HG03039 (cell line): ENCODE data around the gene CLIP1.
"Not testable (repeated sequence)": the region's sequence is repeated elsewhere in the genome, so short reads cannot be mapped to it uniquely, and the experiment has no call there.

ENCODE experiments used
- ATAC-seq: cut with Tn5 transposase; IDR thresholded peaks from one replicate; pipeline ENCODE4 v1.9.1; 2021; ENCODE audit warnings: mild to moderate bottlenecking, moderate library complexity; ENCODE audit not compliant: unreplicated experiment

CLIP1 gene

GRCh38 chr12:122357536-122357935 lies 64.9 kb downstream of the CLIP1 start:
- ATAC-seq, result not testable (repeated sequence)

GRCh38 chr12:122356991-122357390 lies 65.5 kb downstream of the CLIP1 start:
- ATAC-seq, result not testable (repeated sequence)

- no peak for ATAC-seq
These were observed 66.3 kb downstream of the CLIP1 start for GRCh38 chr12:122356192-122356635.

- ATAC-seq, result no peak
These were observed 66.8 kb downstream of the CLIP1 start for GRCh38 chr12:122355706-122356105.

- ATAC-seq, result no peak
These were observed 67.4 kb downstream of the CLIP1 start for GRCh38 chr12:122354958-122355641.

- ATAC-seq, result no peak
These were observed 70.1 kb downstream of the CLIP1 start for GRCh38 chr12:122352394-122352793.

- no peak for ATAC-seq
These were observed 72.2 kb downstream of the CLIP1 start for GRCh38 chr12:122350141-122350848.

GRCh38 chr12:122349078-122349477 lies 73.4 kb downstream of the CLIP1 start:
- ATAC-seq, result no peak

GRCh38 chr12:122348505-122348904 lies 74.0 kb downstream of the CLIP1 start:
- ATAC-seq, result no peak

GRCh38 chr12:122346054-122346453 lies 76.4 kb downstream of the CLIP1 start:
- ATAC-seq, result no peak

- no peak for ATAC-seq
These were observed 77.4 kb downstream of the CLIP1 start for GRCh38 chr12:122345042-122345441.

GRCh38 chr12:122336015-122336946 lies 86.2 kb downstream of the CLIP1 start:
- ATAC-seq, result no peak

GRCh38 chr12:122333142-122334087 lies 89.1 kb downstream of the CLIP1 start:
- no peak for ATAC-seq

GRCh38 chr12:122327494-122328385 lies 94.7 kb downstream of the CLIP1 start:
- ATAC-seq, result no peak

- no peak for ATAC-seq
These were observed 95.5 kb downstream of the CLIP1 start for GRCh38 chr12:122327014-122327413.

GRCh38 chr12:122326586-122326985 lies 95.9 kb downstream of the CLIP1 start:
- no peak for ATAC-seq

- no peak for ATAC-seq
These were observed 99.0 kb downstream of the CLIP1 start for GRCh38 chr12:122323311-122324019.

- ATAC-seq, result no peak
These were observed 100.0 kb downstream of the CLIP1 start for GRCh38 chr12:122322501-122322900.
